HepG2 (cell line): ENCODE results near the gene HINT1. TPM values are rescaled to one million over a fixed set of nuclear protein-coding genes. Genes with fewer than 3 reads are reported as not detected.

Experiments used
- ATAC-seq: fragments of 200-7000 bp; cut with Tn5 transposase; 3 replicates; pipeline ENCODE4 v1.9.1; 2020; ENCODE audit warnings: mild to moderate bottlenecking, moderate library complexity
- BruUV-seq: library from RNA; stranded (reverse); fragments of 400-500 nt; replicated peaks from 2 replicates; lab custom pipeline; 2021; lab: Mats Ljungman, UMichigan
- CTCF ChIA-PET: fragments of 300-600 bp; formaldehyde crosslinking; extraction: SDS; loops from one replicate; lab custom pipeline; 2021; ENCODE audit warnings: low total read pairs, inconsistent platforms, low intra/inter-chr PET ratio; lab: Yijun Ruan, JAX
- POLR2A ChIA-PET: fragments of 350-600 bp; sonication (Branson Sonifier 250); formaldehyde crosslinking; loops from one replicate; lab custom pipeline; 2020; ENCODE audit warnings: antibody characterized with exemption, inconsistent platforms; lab: Yijun Ruan, JAX
- DNase-seq: peaks from one replicate; pipeline ENCODE4 v3.0.0-alpha.2; 2015; ENCODE audit warnings: low spot score
- FAIRE-seq: peaks from 3 replicates; lab custom pipeline; 2011; peaks lifted over from hg19 to GRCh38; lab: Jason Lieb, UNC
- H2AFZ ChIP-seq: one replicate; pipeline ENCODE4 v1.6.1; 2011; ENCODE audit warnings: low read length, inconsistent platforms
- H3K27ac ChIP-seq: fragments of 300-600 bp; 3 replicates; pipeline ENCODE4 v1.8.0; 2011; ENCODE audit warnings: mixed run types, mild to moderate bottlenecking, mixed read lengths, low read length, inconsistent platforms; ENCODE audit not compliant: insufficient read depth; ENCODE audit errors: extremely low read length
- H3K27me3 ChIP-seq, 2 experiments: fragments of 200-600 bp in 1 of 2; 2 replicates in 1 of 2; 3 replicates in 1 of 2; pipeline versions ENCODE4 v1.6.0 to v1.8.0; 2011; ENCODE audit warnings: low read length in 2 of 2, mild to moderate bottlenecking in 2 of 2, moderate library complexity in 2 of 2, inconsistent platforms in 1 of 2; ENCODE audit not compliant: insufficient read depth in 2 of 2, control insufficient read depth in 1 of 2
- H3K36me3 ChIP-seq, 2 experiments: fragments of 200-600 bp in 1 of 2; replicated peaks in 1 of 2; 2 replicates in 1 of 2; 3 replicates in 1 of 2; pipeline versions ENCODE4 v1.5.1 to v1.8.0; 2011; ENCODE audit warnings: low read length in 2 of 2, inconsistent platforms in 1 of 2; ENCODE audit not compliant: insufficient read depth in 2 of 2, control insufficient read depth in 1 of 2
- H3K4me1 ChIP-seq: 2 replicates; pipeline ENCODE4 v1.5.1; 2012; ENCODE audit warnings: low read length, inconsistent platforms; ENCODE audit not compliant: insufficient read depth
- H3K4me2 ChIP-seq: 2 replicates; pipeline ENCODE4 v1.6.0; 2011; ENCODE audit warnings: low read depth, low read length, inconsistent platforms
- H3K4me3 ChIP-seq, 3 experiments: fragments of 200-600 bp in 1 of 3; sonication (generic), shearing (Covaris generic) in 1 of 3; replicated peaks in 1 of 3; 2 replicates each; pipeline ENCODE4 v1.5.1; 2011 to 2016; ENCODE audit warnings: low read length in 3 of 3, inconsistent platforms in 2 of 3, low read depth in 2 of 3, mild to moderate bottlenecking in 2 of 3, control low read depth in 1 of 3, mixed read lengths in 1 of 3; ENCODE audit not compliant: insufficient read depth in 1 of 3
- H3K79me2 ChIP-seq: one replicate; pipeline ENCODE4 v1.6.1; 2011; ENCODE audit warnings: low read length, inconsistent platforms; ENCODE audit not compliant: insufficient read depth
- H3K9ac ChIP-seq: 2 replicates; pipeline ENCODE4 v1.6.0; 2011; ENCODE audit warnings: mild to moderate bottlenecking, low read depth, low read length, inconsistent platforms; ENCODE audit not compliant: insufficient read depth
- H3K9me3 ChIP-seq: 2 replicates; pipeline ENCODE4 v1.5.1; 2012; ENCODE audit warnings: mild to moderate bottlenecking, low read length
- H4K20me1 ChIP-seq: 2 replicates; pipeline ENCODE4 v1.6.0; 2011; ENCODE audit warnings: inconsistent platforms, mild to moderate bottlenecking, low read length, moderate library complexity; ENCODE audit not compliant: insufficient read depth
- FOXK2 ChIP-seq: fragments of 450-650 bp; IDR thresholded peaks from 2 replicates; pipeline ENCODE4 v1.6.1; 2016
- HNRNPH1 ChIP-seq: fragments of 200-400 bp; formaldehyde crosslinking; optimal IDR thresholded peaks from 2 replicates; pipeline ENCODE3; 2017; ENCODE audit warnings: mild to moderate bottlenecking, low read depth, low read length
- KLF11 ChIP-seq: IDR thresholded peaks from 2 replicates; pipeline ENCODE4 v1.6.1; 2016; ENCODE audit warnings: missing compliant biosample characterization
- NFE2L2 ChIP-seq: fragments of 150-350 bp; IDR thresholded peaks from 2 replicates; pipeline ENCODE4 v1.6.1; 2014; ENCODE audit warnings: low read length
- PHF20 ChIP-seq: sonication (generic); formaldehyde crosslinking; IDR thresholded peaks from 2 replicates; pipeline ENCODE4 v1.5.0; 2020; ENCODE audit warnings: mild to moderate bottlenecking, missing genetic modification reagents
- REPIN1 ChIP-seq: sonication (generic); formaldehyde crosslinking; IDR thresholded peaks from 2 replicates; pipeline ENCODE4 v1.8.0; 2022; ENCODE audit warnings: missing genetic modification reagents, low read depth, mild to moderate bottlenecking, borderline replicate concordance
- RERE ChIP-seq: IDR thresholded peaks from 2 replicates; pipeline ENCODE4 v1.6.1; 2016; ENCODE audit warnings: low read depth, missing genetic modification reagents, missing compliant biosample characterization
- TOPORS ChIP-seq: sonication (generic); formaldehyde crosslinking; IDR thresholded peaks from 2 replicates; pipeline ENCODE4 v1.8.0; 2023; ENCODE audit warnings: mild to moderate bottlenecking, missing genetic modification reagents
- U2AF1 ChIP-seq: fragments of 200-400 bp; formaldehyde crosslinking; optimal IDR thresholded peaks from 2 replicates; pipeline ENCODE3; 2017; ENCODE audit warnings: mild to moderate bottlenecking, low read depth, low read length
- ZNF432 ChIP-seq: sonication (generic); formaldehyde crosslinking; IDR thresholded peaks from 2 replicates; pipeline ENCODE4 v1.5.0; 2020; ENCODE audit warnings: missing genetic modification reagents, mild to moderate bottlenecking, borderline replicate concordance
- ZNF549 ChIP-seq: sonication (generic); formaldehyde crosslinking; IDR thresholded peaks from 2 replicates; pipeline ENCODE4 v1.5.0; 2020; ENCODE audit warnings: missing genetic modification reagents
- ZNF562 ChIP-seq: sonication (generic); formaldehyde crosslinking; IDR thresholded peaks from 2 replicates; pipeline ENCODE4 v1.8.0; 2022; ENCODE audit warnings: missing genetic modification reagents, borderline replicate concordance
- ZNF75D ChIP-seq: sonication (generic); formaldehyde crosslinking; IDR thresholded peaks from 2 replicates; pipeline ENCODE4 v1.8.1; 2023; ENCODE audit warnings: missing genetic modification reagents, mild to moderate bottlenecking, borderline replicate concordance
- ZNF773 ChIP-seq: sonication (generic); formaldehyde crosslinking; IDR thresholded peaks from 2 replicates; pipeline ENCODE4 v1.4.0; 2020; ENCODE audit warnings: missing genetic modification reagents, borderline replicate concordance
- ZSCAN29 ChIP-seq: sonication (generic); formaldehyde crosslinking; conservative IDR thresholded peaks from 2 replicates; pipeline ENCODE4 v1.4.0; 2020; ENCODE audit warnings: mild to moderate bottlenecking, missing genetic modification reagents
- WGBS: methylation state at CpG from one replicate; pipeline ENCODE4 v1.1.6; 2017; ENCODE audit warnings: low lambda C conversion rate; 5-methylcytosine and 5-hydroxymethylcytosine counted together
- in situ Hi-C: cut with HindIII; loops from 2 replicates; pipeline ENCODE4 v1.10.0; 2017; ENCODE audit warnings: low pct_unique_long_range_greater_than_20kb; ENCODE audit not compliant: extremely low pct_ligation_motif_present
- intact Hi-C: fragments of 100-400 bp; cut with micrococcal nuclease; formaldehyde crosslinking; loops from one replicate; pipeline ENCODE4 v1.10.0; 2022; ENCODE audit not compliant: unreplicated experiment
- polyA plus RNA-seq, 8 experiments: library from polyadenylated mRNA; depleted of rRNA in 3 of 8; stranded (reverse) in 7 of 8; unstranded in 1 of 8; fragments of >200 nt; fragmentation: Illumina TruSeq in 4 of 8; extraction: Trizol in 4 of 8; gene quantifications; 2 replicates each; pipeline versions ENCODE4 v1.2.1 to v1.2.3, GENCODE V29; 2011 to 2016; ENCODE audit warnings: low read depth in 4 of 8, missing spikeins in 1 of 8, mixed read lengths in 1 of 8; ENCODE audit not compliant: insufficient read depth in 1 of 8
- total RNA-seq, 5 experiments: library from RNA; depleted of rRNA; stranded (reverse); fragments of >200 nt; fragmentation: Illumina TruSeq; extraction: Trizol; gene quantifications; 2 replicates each; pipeline ENCODE4 v1.2.3, GENCODE V29; 2016; ENCODE audit warnings: low read depth in 1 of 5
- TF ChIP-seq, protein P1 (sequence below): IDR thresholded peaks from 2 replicates; pipeline ENCODE4 v1.6.1; 2016

Gene HINT1
- total and polyA plus RNA-seq, 2 of the 13 experiments (the other 11 are each of a cell fraction or from before 2014, with no cell fraction given): 428 to 997 TPM

DNA sequence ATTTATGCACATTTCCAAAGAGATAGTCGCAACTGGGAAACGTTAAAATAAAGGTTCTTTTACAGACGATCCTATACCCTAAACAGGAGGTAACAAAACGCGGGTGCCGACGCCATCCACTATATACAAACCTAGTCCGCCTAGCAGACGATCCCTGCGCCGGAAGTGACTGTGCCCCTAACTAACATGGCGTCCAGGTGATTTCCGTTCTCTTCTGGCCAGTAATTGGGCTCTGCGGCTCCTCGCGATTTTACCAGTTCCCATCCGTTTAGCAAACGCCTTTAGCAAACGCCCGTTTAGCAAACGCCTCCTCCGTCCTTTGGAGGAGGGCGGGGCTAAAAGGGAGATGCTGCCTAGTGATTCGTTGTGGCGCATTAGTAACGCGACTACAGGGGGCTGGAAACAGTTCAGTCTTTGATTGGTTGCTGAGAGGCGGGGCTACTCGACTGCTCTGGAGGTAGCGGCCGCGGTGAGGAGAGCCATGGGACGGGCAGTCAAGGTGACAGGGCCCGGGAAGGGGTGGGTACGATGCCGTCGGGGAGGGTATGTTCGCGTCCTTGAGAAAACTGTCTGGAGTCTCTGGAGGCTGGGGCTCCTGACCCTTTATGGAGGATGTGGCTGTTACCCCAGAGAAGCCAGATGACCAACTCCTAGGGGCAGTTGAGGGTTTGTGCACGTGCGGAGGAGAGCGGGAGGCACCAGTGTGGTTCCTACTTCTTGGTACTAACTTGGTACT, 5.7 kb upstream of the HINT1 start, which contains the start of gene LYRM7 (continued):
- TF ChIP-seq, protein P1, sequence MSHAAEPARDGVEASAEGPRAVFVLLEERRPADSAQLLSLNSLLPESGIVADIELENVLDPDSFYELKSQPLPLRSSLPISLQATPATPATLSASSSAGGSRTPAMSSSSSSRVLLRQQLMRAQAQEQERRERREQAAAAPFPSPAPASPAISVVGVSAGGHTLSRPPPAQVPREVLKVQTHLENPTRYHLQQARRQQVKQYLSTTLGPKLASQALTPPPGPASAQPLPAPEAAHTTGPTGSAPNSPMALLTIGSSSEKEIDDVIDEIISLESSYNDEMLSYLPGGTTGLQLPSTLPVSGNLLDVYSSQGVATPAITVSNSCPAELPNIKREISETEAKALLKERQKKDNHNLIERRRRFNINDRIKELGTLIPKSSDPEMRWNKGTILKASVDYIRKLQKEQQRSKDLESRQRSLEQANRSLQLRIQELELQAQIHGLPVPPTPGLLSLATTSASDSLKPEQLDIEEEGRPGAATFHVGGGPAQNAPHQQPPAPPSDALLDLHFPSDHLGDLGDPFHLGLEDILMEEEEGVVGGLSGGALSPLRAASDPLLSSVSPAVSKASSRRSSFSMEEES (CRISPR knock-in tag): peak; percentile 36; the same call in 1 of the 2 replicates
- TF ChIP-seq HNRNPH1 (no peak), ZNF562 (CRISPR knock-in tag) (no peak), PHF20 (CRISPR knock-in tag) (peak; percentile 86)

DNA sequence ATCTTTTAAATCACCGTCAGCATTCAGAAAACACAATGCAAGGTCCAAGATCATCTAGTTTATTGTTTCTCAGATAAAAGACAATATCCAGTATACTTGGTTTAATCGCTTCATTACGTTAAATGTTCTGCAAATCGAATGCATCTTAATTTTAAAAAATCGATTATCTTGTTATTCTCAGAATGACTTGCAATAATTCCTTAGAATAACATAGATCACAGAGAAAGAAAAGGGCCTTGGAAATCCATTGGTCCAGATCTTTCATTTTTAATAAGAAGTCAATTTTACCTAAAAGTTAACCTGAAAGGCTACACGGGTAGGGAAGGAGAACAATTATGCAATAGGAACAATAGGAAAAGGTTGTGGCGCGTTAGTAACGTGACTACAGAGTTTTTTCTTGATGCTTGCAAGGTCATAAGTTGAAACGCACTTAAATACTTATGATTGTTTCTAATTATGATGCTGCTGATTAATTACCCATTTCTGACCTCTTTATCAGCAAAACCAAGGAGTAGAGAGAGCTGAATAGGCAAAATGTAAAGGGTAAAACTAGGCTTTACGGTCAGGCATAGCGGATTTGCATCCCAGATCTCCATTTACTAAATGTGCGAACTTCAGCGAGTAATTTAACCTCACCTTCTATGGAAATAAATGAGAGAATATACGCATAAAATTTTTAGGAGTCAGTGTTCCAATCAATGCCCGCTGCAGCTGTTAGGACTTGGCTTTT, 4.9 kb upstream of the HINT1 start:
- DNase-seq (no peak), FAIRE-seq (no peak), ATAC-seq (no peak)
- CTCF ChIA-PET: no interaction called here
- in situ Hi-C loops (loop anchor here (5.0 kb wide), 1 partner anchor 212 kb away; no protein-coding TSS in a partner anchor), intact Hi-C loops (no loop called here)
- Histone ChIP-seq H3K79me2 (peaks cover 12% of the 10 kb centered on the region), H3K9me3 (no peaks in the 10 kb centered on the region), H3K27me3 (no peaks in the 10 kb centered on the region; a peak in 1 of 5 replicates), H3K36me3 (no peaks in the 10 kb centered on the region), H3K27ac (peak overlapping the region; percentile 78), H3K4me3 (peak overlapping the region; percentile 61 to 84 (median 82)), H2AFZ (peak overlapping the region; percentile 61), H3K4me1 (peaks cover 31% of the 10 kb centered on the region), H3K9ac (peak overlapping the region; percentile 92), H3K4me2 (peak overlapping the region; percentile 90), H4K20me1 (no peaks in the 10 kb centered on the region)
- 28% methylated on average over 16 of the region's 16 CpGs for WGBS
- TSS peak; percentile 98 for BruUV-seq
- POLR2A ChIA-PET: no interaction called here
- TF ChIP-seq TOPORS (CRISPR knock-in tag) (no peak), ZNF773 (CRISPR knock-in tag) (no peak), KLF11 (no peak), ZNF75D (no peak), U2AF1 (no peak), ZNF549 (CRISPR knock-in tag) (no peak), REPIN1 (no peak), NFE2L2 (peak; percentile 29; the same call in 1 of the 2 replicates), RERE (no peak), ZSCAN29 (CRISPR knock-in tag) (0 out of 2 replicates have a peak, but pooled peaks have one; percentile 40), FOXK2 (no peak), ZNF432 (CRISPR knock-in tag) (no peak)
